ENCODE data around the gene BLOC1S3.
A peak's percentile ranks its signal among the peaks of the same experiment; 100 is the strongest.

Gene BLOC1S3

GRCh38 chr19:45162608-45163143, 15.9 kb upstream of the BLOC1S3 start:
- DNase-seq, result peak; percentile 45

GRCh38 chr19:45163156-45163555, 15.4 kb upstream of the BLOC1S3 start:
- no peak for DNase-seq

GRCh38 chr19:45163751-45164460, 14.7 kb upstream of the BLOC1S3 start:
- no peak for DNase-seq

- peak; percentile 11 for DNase-seq
Measured at GRCh38 chr19:45164577-45165335, 13.8 kb upstream of the BLOC1S3 start.

GRCh38 chr19:45166723-45167252, 11.8 kb upstream of the BLOC1S3 start:
- DNase-seq, result no peak

GRCh38 chr19:45168767-45169351, 9.7 kb upstream of the BLOC1S3 start:
- DNase-seq, result no peak

GRCh38 chr19:45169602-45170001, 9.0 kb upstream of the BLOC1S3 start:
- no peak for DNase-seq

- DNase-seq, result no peak
Measured at GRCh38 chr19:45170146-45171106, 8.2 kb upstream of the BLOC1S3 start.

GRCh38 chr19:45171211-45171623, 7.4 kb upstream of the BLOC1S3 start:
- DNase-seq, result no peak

GRCh38 chr19:45172173-45172572, 6.4 kb upstream of the BLOC1S3 start:
- no peak for DNase-seq

GRCh38 chr19:45172611-45173208, 5.9 kb upstream of the BLOC1S3 start:
- no peak for DNase-seq

- DNase-seq, result no peak
Measured at GRCh38 chr19:45173816-45174215, 4.8 kb upstream of the BLOC1S3 start.

- DNase-seq, result no peak
Measured at GRCh38 chr19:45175515-45176345, 2.9 kb upstream of the BLOC1S3 start.

GRCh38 chr19:45177817-45178261, 745 bp upstream of the BLOC1S3 start, which contains the start of gene TRAPPC6A:
TRAPPC6A (minus strand) TSS chr19:45178237; CDS start chr19:45178218, 19 bp downstream.
- no peak for DNase-seq

- DNase-seq, result no peak
Measured at GRCh38 chr19:45179072-45179891, 698 bp downstream of the BLOC1S3 start.

- no peak for DNase-seq
Measured at GRCh38 chr19:45179892-45180370, 1.3 kb downstream of the BLOC1S3 start.

GRCh38 chr19:45180936-45181335, 2.4 kb downstream of the BLOC1S3 start:
- DNase-seq, result no peak

- DNase-seq, result no peak
Measured at GRCh38 chr19:45182758-45183157, 4.2 kb downstream of the BLOC1S3 start.

- DNase-seq, result no peak
Measured at GRCh38 chr19:45184115-45184514, 5.5 kb downstream of the BLOC1S3 start.

Measured in NCI-H526 treated with DMSO at 0.1 percent for 48 hours (cell line).